Fibroblast of the aortic adventitia (primary cell): Measurements from ENCODE around the gene SH3GL3. TPM values are rescaled to one million over a fixed set of nuclear protein-coding genes. Genes with fewer than 3 reads are reported as not detected.

Experiments used
- DNase-seq: peaks from one replicate; pipeline ENCODE4 v3.0.0-alpha.2; 2010; ENCODE audit warnings: low read depth
- H3K4me3 ChIP-seq: 2 replicates; pipeline ENCODE4 v1.5.1; 2011; ENCODE audit warnings: low read depth, mild to moderate bottlenecking, control low read depth, low read length, moderate library complexity
- total RNA-seq: library from RNA; depleted of rRNA; stranded (reverse); fragments of >200 nt; gene quantifications from 2 replicates; pipeline ENCODE4 v1.2.3, GENCODE V29; 2012; ENCODE audit warnings: low replicate concordance
- TF ChIP-seq, protein P1 (sequence below): IDR thresholded peaks from 2 replicates; pipeline ENCODE4 v1.5.1; 2011; ENCODE audit warnings: mild to moderate bottlenecking, low read length, control low read depth, inconsistent platforms; ENCODE audit not compliant: insufficient read depth

The SH3GL3 gene
- total RNA-seq, 1 donor, result 0.09 TPM

GRCh38 chr15:83496766-83497165 lies 49.6 kb downstream of the SH3GL3 start:
- DNase-seq, result no peak
- no peak overlapping the region for H3K4me3 ChIP-seq
- TF ChIP-seq, protein P1, sequence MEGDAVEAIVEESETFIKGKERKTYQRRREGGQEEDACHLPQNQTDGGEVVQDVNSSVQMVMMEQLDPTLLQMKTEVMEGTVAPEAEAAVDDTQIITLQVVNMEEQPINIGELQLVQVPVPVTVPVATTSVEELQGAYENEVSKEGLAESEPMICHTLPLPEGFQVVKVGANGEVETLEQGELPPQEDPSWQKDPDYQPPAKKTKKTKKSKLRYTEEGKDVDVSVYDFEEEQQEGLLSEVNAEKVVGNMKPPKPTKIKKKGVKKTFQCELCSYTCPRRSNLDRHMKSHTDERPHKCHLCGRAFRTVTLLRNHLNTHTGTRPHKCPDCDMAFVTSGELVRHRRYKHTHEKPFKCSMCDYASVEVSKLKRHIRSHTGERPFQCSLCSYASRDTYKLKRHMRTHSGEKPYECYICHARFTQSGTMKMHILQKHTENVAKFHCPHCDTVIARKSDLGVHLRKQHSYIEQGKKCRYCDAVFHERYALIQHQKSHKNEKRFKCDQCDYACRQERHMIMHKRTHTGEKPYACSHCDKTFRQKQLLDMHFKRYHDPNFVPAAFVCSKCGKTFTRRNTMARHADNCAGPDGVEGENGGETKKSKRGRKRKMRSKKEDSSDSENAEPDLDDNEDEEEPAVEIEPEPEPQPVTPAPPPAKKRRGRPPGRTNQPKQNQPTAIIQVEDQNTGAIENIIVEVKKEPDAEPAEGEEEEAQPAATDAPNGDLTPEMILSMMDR, result no peak

GRCh38 chr15:83498374-83498773 lies 51.2 kb downstream of the SH3GL3 start:
- no peak overlapping the region for H3K4me3 ChIP-seq
- TF ChIP-seq, protein P1, result no peak
- DNase-seq, result no peak

- no peak overlapping the region for H3K4me3 ChIP-seq
- no peak for DNase-seq
- TF ChIP-seq, protein P1, result no peak
Measured at GRCh38 chr15:83498801-83499200, 51.7 kb downstream of the SH3GL3 start.

GRCh38 chr15:83499476-83499875 lies 52.3 kb downstream of the SH3GL3 start:
- TF ChIP-seq, protein P1, result no peak
- H3K4me3 ChIP-seq, result no peak overlapping the region
- no peak for DNase-seq

- H3K4me3 ChIP-seq, result no peak overlapping the region
- no peak for DNase-seq
- TF ChIP-seq, protein P1, result no peak
Measured at GRCh38 chr15:83503595-83504364, 56.6 kb downstream of the SH3GL3 start.

GRCh38 chr15:83504365-83504764 lies 57.2 kb downstream of the SH3GL3 start:
- TF ChIP-seq, protein P1, result no peak
- H3K4me3 ChIP-seq, result no peak overlapping the region
- DNase-seq, result no peak

- H3K4me3 ChIP-seq, result no peak overlapping the region
- DNase-seq, result no peak
- TF ChIP-seq, protein P1, result no peak
Measured at GRCh38 chr15:83510001-83510400, 62.9 kb downstream of the SH3GL3 start.
